ENCODE measurements around the gene MERTK. TPM values are rescaled to one million over a fixed set of nuclear protein-coding genes. Genes with fewer than 3 reads are reported as not detected.
"Not testable (repeated sequence)": the region's sequence is repeated elsewhere in the genome, so short reads cannot be mapped to it uniquely, and the experiment has no call there.

The MERTK gene
- total RNA-seq, 1 donor from 2014 or later = 11.1 TPM

- no peaks in the 10 kb centered on the region for H3K9me3 ChIP-seq
- intact Hi-C loops (cut with DNase I) = no loop called here
- no peak for TF ChIP-seq CTCF (IDR thresholded peaks at IDR 0.05)
These were observed 26.3 kb downstream of the MERTK start for GRCh38 chr2:111924617-111925107.

GRCh38 chr2:111927723-111928122 lies 29.3 kb downstream of the MERTK start:
- intact Hi-C loops (cut with DNase I) = no loop called here
- Histone ChIP-seq H3K36me3 (peaks cover 16 to 45% of the 10 kb centered on the region in 2 donors), H3K27ac (no peak overlapping the region), H3K27me3 (no peaks in the 10 kb centered on the region), H3K9me3 (no peaks in the 10 kb centered on the region), H3K4me1 (no peaks in the 10 kb centered on the region), H3K4me3 (no peak overlapping the region)
- no peak for DNase-seq (ENCODE audit: low spot score in 2 of 2)
- no peak for TF ChIP-seq CTCF (IDR thresholded peaks at IDR 0.05)

More at GRCh38 chr2:111924617-111925107, 26.3 kb downstream of the MERTK start:
- Histone ChIP-seq H3K4me3 (no peak overlapping the region), H3K27me3 (no peaks in the 10 kb centered on the region), H3K36me3 (peaks cover 4 to 17% of the 10 kb centered on the region in 2 donors), H3K4me1 (peaks cover 0 to 3% of the 10 kb centered on the region in 2 donors), H3K27ac (no peak overlapping the region)
- DNase-seq (ENCODE audit: low spot score in 2 of 2) = no peak

DNA sequence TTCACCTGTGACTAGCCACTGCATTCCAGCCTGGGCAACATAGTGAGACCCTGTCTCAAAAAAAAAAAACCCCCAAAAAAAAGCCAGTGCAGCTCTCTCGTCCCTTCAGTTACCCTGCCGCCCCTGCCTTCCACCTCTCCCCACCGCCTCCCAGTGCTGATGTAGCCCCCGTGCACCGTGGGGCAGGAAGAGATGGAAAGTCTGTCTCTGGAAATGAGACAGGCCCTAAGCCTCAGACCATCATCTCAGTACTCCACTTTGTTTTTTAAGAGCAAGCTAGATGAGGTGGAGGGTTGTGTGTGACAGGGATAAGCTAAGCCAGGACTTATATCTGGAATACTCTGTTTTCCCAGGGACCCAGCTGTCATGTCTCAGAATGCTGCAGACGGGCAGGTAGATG lies 32.0 kb downstream of the MERTK start:
- peaks cover 19 to 49% of the 10 kb centered on the region in 2 donors for H3K36me3 ChIP-seq
- no peak for TF ChIP-seq CTCF (IDR thresholded peaks at IDR 0.05)
- DNase-seq (ENCODE audit: low spot score in 2 of 2) = no peak
- intact Hi-C loops (cut with DNase I) = no loop called here
- no peaks in the 10 kb centered on the region for H3K4me1 ChIP-seq
- no peaks in the 10 kb centered on the region for H3K27me3 ChIP-seq
- H3K27ac ChIP-seq = no peak overlapping the region
- no peak overlapping the region for H3K4me3 ChIP-seq
- no peaks in the 10 kb centered on the region for H3K9me3 ChIP-seq

- H3K27ac ChIP-seq = no peak overlapping the region
- H3K36me3 ChIP-seq = peaks cover 19 to 49% of the 10 kb centered on the region in 2 donors
- no peak for TF ChIP-seq CTCF (IDR thresholded peaks at IDR 0.05)
- intact Hi-C loops (cut with DNase I) = no loop called here
- no peak for DNase-seq (ENCODE audit: low spot score in 2 of 2)
- no peak overlapping the region for H3K4me3 ChIP-seq
- H3K9me3 ChIP-seq = no peaks in the 10 kb centered on the region
- no peaks in the 10 kb centered on the region for H3K27me3 ChIP-seq
- no peaks in the 10 kb centered on the region for H3K4me1 ChIP-seq
These were observed 32.5 kb downstream of the MERTK start for GRCh38 chr2:111930875-111931274.

DNA sequence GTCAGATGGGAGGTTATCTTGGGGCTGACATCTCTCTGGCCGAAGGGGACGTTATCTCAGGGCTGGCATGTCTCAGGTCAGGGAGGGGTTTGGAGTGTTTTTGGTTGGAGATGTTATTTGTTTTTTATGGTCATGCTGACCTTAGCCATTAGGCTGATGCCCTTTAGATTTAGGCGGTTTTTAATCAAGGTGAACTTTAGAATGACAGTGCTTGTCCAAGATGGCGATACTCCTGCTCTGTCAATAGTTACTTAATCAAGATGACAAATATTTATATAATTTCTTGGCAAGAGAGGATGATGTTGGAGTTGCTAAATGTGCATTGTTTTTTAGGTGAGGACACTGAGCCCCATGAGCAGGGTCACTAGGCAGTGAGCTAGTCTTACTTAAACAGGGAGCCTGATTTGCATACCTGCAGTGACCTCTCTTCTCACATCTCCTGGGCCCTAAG lies 34.5 kb downstream of the MERTK start:
- TF ChIP-seq CTCF (IDR thresholded peaks at IDR 0.05) = no peak
- H3K36me3 ChIP-seq = peaks cover 19 to 49% of the 10 kb centered on the region in 2 donors

GRCh38 chr2:111933900-111934299 lies 35.5 kb downstream of the MERTK start:
- H3K9me3 ChIP-seq; DNase-seq (ENCODE audit: low spot score in 2 of 2); H3K27ac ChIP-seq; H3K4me3 ChIP-seq; H3K27me3 ChIP-seq; intact Hi-C loops (cut with DNase I); H3K4me1 ChIP-seq: not testable (repeated sequence)
- peaks cover 19 to 48% of the 10 kb centered on the region in 2 donors for H3K36me3 ChIP-seq

More for the DNA sequence above, 34.5 kb downstream of the MERTK start:
- Histone ChIP-seq H3K27ac (no peak overlapping the region), H3K4me3 (no peak overlapping the region), H3K27me3 (no peaks in the 10 kb centered on the region), H3K9me3 (no peaks in the 10 kb centered on the region), H3K4me1 (no peaks in the 10 kb centered on the region)
- no peak for DNase-seq (ENCODE audit: low spot score in 2 of 2)
- intact Hi-C loops (cut with DNase I) = no loop called here

All from ascending aorta (tissue), 2 donors.